Activated CD4-positive, alpha-beta T cell treated with anti-CD3 and anti-CD28 coated beads, Interleukin-2, amount 50 U/mL, for 16 hours (primary cell): ENCODE data around the gene FSIP1.

Source experiments
- DNase-seq: peaks from one replicate; pipeline ENCODE4 v3.0.0-alpha.2; 2020

FSIP1 gene

DNA sequence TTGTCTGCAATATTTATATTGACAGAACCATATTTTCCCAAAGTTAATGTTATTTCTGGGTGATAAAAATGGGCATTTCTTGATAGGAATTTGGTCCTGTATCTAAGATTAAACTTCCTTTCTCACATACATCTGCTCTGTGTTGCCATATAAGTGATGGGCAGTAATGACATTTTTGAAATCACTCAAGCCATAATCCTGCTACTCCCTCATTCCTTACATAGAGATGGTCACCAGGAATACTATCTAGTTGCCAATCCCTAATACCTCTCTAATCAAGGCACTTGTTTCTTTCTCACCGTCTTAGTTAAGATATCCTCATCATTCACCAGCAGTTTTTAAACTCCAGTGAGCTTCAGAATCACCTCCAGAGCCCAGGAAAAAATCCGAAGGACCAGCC, 68.4 kb downstream of the FSIP1 start:
- DNase-seq, result no peak

GRCh38 chr15:39713846-39714245, 68.8 kb downstream of the FSIP1 start:
- no peak for DNase-seq

GRCh38 chr15:39710681-39711080, 72.0 kb downstream of the FSIP1 start:
- no peak for DNase-seq

DNA sequence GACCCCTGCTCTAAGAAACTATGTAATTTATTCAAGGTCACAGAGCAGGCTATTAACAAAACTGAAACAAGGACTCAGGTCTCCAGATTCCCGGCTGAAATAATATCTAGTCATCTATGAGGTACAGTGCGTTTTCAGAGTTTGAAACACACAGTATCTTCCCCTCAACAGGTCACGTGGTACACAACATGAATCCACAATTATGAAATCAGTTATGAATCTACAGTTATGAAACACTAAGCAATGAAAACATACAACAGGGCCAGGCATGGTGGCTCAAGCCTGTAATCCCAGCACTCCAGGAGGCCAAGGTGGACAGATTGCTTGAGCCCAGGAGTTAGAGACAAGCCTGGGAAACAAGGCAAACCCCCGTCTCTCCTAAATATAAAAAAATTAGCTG, 72.7 kb downstream of the FSIP1 start:
- DNase-seq, result no peak

DNA sequence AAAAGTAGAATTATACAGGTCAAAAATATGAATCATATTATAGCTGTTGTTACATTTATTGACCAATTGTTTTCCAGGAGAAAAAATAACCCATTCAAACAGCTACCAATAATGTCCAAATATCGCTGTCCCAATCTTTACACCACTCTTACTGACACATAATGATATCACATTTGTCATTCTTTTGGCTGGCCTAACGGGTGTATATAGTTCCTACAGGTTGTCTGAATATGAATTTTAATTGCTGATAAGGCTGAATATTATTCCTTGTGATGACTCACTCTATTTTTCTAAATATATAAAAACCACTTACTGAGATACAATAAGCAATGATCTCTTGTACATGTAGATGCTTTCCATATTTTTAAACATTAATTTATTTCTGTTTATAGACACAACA, 76.4 kb downstream of the FSIP1 start:
- DNase-seq, result no peak

DNA sequence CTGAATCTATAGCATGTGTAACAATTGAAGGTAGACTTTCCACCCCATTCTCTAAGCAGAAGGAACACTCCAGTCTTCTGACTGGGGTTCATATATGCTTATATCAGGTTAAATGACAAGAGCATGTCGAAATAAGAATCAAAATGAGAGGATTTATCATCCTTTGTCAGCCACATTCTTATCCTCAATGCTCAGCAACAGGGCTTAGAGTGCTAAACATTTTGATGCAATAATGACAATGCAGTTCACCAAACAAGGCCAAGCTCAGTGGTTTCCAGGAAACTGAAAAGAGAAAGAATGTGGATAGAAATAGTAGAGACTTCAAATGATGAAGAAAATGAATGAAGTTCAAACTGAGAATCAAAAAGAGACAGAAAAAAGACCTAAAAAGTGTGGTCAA, 78.0 kb downstream of the FSIP1 start:
- no peak for DNase-seq

DNA sequence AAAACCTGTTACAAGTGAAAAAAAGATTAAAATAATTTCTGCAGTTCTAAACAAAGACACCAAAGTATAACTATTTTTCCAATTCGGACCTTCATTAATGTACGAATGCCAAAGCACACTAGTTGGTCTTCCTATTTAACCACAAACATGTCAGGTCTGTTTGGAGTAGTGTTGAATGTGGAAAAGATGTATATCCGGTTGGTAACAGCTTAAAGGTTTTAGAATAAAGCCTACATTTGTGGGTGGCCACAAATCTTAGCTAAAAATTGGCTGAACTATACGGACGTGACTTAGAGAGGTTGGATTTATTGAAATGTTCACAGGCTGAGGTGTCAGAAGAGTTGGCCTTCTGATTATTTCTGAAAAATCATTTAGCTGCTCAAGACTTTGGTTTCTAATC, 78.4 kb downstream of the FSIP1 start:
- no peak for DNase-seq

DNA sequence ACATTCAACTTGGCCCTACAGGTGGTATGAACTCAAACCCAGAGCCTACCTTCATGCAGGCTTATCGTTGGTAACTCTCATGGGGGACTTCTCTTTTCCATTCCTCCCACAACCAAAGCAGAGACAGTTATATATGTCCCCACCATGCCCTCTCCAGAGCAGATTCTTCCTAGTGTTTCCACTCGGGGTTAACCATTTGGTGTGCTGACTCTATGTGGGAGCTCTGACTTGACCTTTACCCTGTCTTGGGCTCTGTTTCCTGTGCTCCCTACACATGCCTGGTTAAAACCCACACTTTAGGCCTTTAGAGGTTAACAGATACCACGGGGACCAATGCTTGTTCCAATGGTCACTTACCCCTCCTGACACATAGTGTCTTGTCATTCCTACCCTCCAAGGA, 80.7 kb downstream of the FSIP1 start:
- no peak for DNase-seq

GRCh38 chr15:39700375-39700700, 82.3 kb downstream of the FSIP1 start:
- DNase-seq, result no peak

GRCh38 chr15:39699516-39700374, 82.9 kb downstream of the FSIP1 start:
- no peak for DNase-seq

DNA sequence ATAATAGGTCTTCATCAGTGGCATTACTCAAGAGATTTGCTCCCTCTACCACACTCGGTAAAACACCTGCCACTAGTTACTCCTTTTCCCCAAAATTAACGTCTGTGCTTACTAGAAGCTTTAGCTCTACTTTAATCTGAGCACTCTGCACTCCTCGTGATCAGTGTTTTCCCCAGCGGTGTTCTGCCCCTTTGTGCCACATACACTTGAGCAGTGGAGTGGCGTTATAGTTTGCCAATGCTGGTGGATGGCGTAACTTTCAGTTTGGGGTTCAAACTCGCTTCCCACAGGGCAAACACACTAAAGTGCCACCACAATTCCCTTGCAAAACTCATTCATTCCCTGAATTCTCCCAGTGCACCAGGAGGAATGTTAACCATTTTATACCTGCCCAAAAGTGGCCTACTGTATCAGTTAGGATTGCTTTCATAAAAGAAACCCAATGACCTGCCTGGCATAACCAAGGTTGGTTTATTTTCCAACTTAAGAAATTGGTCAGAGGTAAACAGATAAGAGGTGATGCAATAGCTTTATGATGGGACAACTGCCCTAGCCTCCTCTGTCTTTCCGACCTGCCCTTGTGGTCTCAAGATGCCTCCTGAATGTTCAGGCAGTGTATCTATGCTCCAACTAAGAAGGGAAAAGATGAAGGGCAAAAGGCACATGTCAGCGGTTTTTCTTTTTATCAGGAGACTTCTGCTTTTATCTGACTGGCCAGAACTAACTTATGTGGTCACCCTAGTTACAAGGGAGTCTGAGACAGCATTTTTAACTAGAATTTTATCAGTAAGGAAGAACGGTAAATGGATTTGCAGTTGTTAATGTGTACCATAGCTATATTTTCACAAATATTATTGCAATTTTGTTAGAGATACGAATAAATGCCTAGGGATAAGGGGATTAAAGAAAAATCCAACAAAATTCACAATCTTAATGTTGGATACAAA, 83.9 kb downstream of the FSIP1 start:
- no peak for DNase-seq

DNA sequence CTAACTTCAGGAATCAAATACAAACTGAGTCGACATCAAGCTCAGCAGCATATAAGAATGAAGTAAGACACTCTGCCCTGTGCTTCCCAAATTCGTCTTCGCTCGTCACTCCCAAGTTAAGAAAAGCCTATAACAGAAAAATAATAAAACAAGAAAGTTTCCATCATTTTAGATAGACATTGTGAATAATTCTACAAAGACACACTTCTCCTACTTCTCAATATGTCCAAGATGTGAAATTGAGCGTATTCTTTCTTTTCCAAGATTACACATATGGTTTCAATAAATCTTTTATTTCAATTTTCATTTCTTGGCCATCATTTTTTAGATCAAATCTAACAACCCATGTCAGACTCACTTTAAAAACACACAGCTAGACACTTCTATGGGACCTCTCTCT, 85.1 kb downstream of the FSIP1 start:
- DNase-seq, result no peak

DNA sequence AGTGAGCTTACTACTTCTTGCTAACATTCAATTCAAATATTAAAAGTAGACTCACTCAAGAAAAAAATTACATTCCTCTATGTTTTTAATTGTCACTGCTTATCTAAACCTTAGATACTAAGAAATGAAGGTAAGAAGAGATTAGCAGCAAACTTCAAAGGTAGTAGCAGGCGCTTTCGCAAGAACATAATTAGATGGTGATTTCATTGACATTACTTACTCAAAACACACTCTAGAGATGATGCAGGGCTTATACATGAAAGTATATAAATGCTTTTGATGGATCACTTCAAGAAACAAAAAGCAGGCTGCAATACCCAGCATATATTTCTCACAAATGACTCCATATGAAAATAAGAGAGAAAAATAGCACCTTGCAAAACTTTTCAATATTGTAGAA, 86.8 kb downstream of the FSIP1 start:
- peak; percentile 48 for DNase-seq

GRCh38 chr15:39692356-39693327, 90.0 kb downstream of the FSIP1 start:
- DNase-seq, result peak; percentile 39

GRCh38 chr15:39690881-39691634, 91.6 kb downstream of the FSIP1 start:
- DNase-seq, result no peak

DNA sequence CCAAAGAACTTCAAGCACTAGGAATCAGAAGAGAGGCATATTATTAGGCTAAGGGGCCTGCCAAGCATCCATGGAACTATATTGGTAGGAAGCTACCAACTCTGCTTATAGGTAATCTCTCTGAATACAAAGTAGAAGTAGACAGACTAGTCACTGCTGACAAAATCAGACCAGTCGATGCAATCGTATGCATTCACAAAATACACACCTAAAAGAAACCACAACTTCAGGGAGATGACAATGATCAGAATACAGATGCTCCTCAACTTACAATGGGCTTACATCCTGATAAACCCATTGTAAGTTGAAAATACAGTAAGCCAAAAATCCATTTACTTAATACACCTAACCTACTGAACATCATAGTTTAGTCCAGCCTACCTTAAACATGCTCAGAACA, 94.7 kb downstream of the FSIP1 start:
- DNase-seq, result no peak

DNA sequence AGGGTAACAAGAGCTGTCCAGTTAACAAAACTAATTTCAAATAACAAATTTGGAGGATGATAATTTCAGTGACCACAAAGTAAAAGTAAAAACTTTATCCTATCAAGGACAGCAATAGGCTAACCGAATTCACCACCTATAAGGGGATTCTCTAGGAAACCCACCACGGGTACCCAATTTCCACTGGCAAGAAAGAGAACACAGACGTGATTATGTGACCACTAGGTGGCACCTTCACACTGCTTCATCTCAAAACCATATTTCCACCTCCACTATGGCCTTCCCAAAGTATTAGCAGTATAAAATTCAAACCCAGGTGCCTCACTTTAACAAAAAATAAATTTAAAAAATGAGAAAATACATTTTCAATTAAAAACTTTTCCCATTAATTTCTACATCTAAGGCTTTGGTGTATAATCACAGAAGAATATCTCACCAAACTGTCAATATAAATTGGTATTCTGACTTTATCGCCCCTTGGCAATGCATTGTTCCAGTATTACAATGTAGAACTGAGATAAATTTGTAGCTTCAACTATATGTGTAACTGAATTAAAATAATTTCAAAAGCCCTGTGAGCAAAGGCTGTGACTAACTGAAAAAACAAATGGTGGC, 96.5 kb downstream of the FSIP1 start:
- peak; percentile 55 for DNase-seq

GRCh38 chr15:39685367-39685766, 97.3 kb downstream of the FSIP1 start:
- DNase-seq, result no peak

DNA sequence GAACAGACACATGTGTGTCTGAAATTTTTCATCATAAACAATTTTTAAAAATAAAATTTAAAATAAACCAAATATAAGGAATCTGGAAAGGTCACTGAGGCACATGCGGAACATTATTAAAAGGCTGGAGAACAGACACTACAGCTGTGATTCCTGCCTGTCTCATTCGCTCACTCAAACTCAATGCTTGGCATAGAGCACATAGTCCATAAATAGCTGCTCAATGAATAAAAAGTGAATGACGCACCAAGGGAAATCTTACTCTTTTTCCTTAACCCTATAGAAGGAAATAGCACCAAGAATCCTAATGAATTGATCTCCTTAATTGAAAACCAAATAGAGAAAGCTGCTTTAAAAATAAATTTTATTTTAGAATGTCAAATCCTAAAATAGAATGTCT, 98.4 kb downstream of the FSIP1 start:
- DNase-seq, result no peak

GRCh38 chr15:39682366-39682765, 100.3 kb downstream of the FSIP1 start:
- DNase-seq, result no peak

- no peak for DNase-seq
Observed at GRCh38 chr15:39680868-39681267, 101.8 kb downstream of the FSIP1 start.

DNA sequence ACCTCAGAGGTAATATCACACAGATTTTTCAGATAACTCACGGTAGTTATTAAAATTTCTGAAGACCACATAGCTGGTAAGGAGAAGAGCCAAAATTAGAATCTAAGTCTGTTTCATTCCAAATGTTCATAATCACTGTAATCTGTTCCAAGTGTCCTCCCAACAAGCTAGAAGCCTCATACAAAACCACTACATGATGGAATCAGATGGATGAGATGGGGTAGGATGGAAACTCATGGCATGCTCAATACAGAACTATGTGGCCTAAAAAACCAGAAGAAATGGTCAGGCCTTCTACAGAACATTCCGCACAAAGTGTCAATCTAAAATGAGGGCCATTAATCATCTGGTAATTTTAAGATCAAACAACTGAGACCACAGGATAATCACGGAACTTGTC, 110.0 kb downstream of the FSIP1 start:
- DNase-seq, result no peak
